ENCODE measurements around the gene POFUT2.

Gene POFUT2

DNA sequence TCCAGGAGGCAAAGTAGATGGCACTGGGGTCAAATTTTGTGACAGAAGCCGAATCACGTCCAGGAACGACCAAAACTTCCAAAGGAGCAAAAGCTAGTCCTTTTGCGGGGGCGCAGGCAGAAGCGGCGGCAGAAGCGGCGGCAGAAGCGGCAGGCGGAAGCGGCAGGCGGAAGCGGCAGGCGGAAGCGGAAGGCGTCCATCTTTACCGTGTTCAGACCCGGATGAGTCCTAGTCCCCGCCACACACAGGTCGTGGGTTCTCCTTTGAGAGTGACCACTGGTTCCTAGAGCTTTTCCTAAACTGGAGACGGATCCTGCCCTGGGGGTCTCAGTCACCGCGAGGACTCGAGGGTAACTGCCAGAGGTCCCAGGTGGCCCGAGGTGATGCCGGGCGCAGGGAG lies 53.6 kb downstream of the POFUT2 start:
- Mint-ChIP-seq H3K36me3 (no peaks in the 10 kb centered on the region), H3K4me1 (ENCODE audit: low read depth) (no peaks in the 10 kb centered on the region), H3K4me3 (no peak overlapping the region), H3K27me3 (peaks cover 9% of the 10 kb centered on the region), H3K27ac (no peak overlapping the region), H3K9me3 (ENCODE audit: low read depth) (no peaks in the 10 kb centered on the region)

DNA sequence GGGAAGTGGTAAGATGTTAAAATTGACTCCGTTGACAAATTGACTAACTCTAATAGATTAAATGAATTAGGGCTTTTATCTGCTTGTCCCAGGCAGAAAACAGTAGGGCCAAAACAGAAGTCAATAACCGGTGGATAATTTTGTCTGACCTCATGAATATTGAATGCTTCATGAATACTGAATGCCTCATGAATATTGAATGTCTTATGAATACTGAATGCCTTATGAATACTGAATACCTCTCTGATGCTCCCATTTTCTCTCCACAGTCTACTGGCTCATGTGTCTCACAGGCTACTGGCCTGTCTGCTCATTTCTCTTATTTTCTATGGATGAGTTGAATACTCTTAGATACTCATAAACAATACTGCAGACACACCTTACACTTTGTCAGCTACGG lies 56.0 kb downstream of the POFUT2 start:
- H3K9me3 Mint-ChIP-seq (ENCODE audit: low read depth) = no peaks in the 10 kb centered on the region
- H3K27ac Mint-ChIP-seq = no peak overlapping the region
- H3K27me3 Mint-ChIP-seq = no peaks in the 10 kb centered on the region
- no peak overlapping the region for H3K4me3 Mint-ChIP-seq
- H3K4me1 Mint-ChIP-seq (ENCODE audit: low read depth) = peaks cover 24% of the 10 kb centered on the region
- no peaks in the 10 kb centered on the region for H3K36me3 Mint-ChIP-seq

DNA sequence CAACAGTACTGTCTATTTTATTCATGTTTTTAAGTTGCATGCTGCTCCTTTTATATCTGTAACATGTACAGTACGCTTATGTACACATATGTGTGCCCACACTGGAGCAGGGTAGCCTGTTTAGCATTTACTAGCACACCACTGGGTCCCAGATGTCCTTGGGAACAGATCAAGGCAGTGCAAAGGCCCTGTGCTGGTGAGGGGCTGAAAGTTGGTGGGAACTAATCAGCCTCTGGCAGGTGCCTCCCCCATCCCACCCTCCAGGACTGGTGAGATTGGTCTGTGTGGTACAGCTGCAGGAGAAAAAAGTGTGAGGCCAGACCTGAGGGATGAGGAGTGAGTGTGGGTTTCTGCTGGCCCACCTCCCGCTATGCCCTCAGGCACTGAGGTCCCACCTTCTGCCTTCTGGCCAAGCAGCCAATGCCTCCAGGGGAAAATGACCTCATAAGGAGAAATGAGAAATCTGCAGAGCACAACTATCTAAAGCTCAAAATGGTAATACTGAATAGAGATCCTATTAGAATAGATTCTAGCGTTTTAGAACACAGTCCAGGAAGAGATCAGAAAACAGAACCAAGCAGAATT lies 58.9 kb downstream of the POFUT2 start:
- Mint-ChIP-seq H3K9me3 (ENCODE audit: low read depth) (no peaks in the 10 kb centered on the region), H3K27ac (peak overlapping the region; percentile 51), H3K36me3 (no peaks in the 10 kb centered on the region), H3K4me1 (ENCODE audit: low read depth) (peaks cover 49% of the 10 kb centered on the region), H3K27me3 (no peaks in the 10 kb centered on the region), H3K4me3 (peak overlapping the region; percentile 20)

GRCh38 chr21:45228171-45228641 lies 59.5 kb downstream of the POFUT2 start:
- peaks cover 49% of the 10 kb centered on the region for H3K4me1 Mint-ChIP-seq (ENCODE audit: low read depth)
- H3K4me3 Mint-ChIP-seq = peak overlapping the region; percentile 33
- peak overlapping the region; percentile 51 for H3K27ac Mint-ChIP-seq
- H3K27me3 Mint-ChIP-seq = no peaks in the 10 kb centered on the region
- H3K36me3 Mint-ChIP-seq = no peaks in the 10 kb centered on the region
- H3K9me3 Mint-ChIP-seq (ENCODE audit: low read depth) = no peaks in the 10 kb centered on the region

DNA sequence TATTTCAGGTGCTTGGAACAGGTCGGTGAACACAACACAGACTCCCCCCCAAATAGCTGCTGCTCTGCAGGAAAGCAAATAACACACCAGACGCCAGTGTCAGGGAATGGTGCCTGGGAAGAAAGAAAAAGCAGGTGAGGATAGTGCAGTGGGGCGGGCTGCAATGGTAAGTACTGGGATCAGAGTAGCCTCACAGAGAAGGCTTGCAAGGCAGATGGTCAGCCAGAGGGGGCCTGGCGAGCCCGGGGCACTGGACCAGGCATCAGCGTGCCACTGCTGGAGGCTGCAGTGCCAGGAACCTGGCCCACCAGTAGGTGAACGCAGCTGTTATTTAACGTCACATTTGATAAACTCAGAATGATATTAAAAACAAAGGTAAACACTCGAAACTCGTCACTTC lies 60.0 kb downstream of the POFUT2 start:
- no peaks in the 10 kb centered on the region for H3K27me3 Mint-ChIP-seq
- H3K9me3 Mint-ChIP-seq (ENCODE audit: low read depth) = no peaks in the 10 kb centered on the region
- H3K27ac Mint-ChIP-seq = peak overlapping the region; percentile 51
- peaks cover 49% of the 10 kb centered on the region for H3K4me1 Mint-ChIP-seq (ENCODE audit: low read depth)
- peak overlapping the region; percentile 33 for H3K4me3 Mint-ChIP-seq
- H3K36me3 Mint-ChIP-seq = no peaks in the 10 kb centered on the region

DNA sequence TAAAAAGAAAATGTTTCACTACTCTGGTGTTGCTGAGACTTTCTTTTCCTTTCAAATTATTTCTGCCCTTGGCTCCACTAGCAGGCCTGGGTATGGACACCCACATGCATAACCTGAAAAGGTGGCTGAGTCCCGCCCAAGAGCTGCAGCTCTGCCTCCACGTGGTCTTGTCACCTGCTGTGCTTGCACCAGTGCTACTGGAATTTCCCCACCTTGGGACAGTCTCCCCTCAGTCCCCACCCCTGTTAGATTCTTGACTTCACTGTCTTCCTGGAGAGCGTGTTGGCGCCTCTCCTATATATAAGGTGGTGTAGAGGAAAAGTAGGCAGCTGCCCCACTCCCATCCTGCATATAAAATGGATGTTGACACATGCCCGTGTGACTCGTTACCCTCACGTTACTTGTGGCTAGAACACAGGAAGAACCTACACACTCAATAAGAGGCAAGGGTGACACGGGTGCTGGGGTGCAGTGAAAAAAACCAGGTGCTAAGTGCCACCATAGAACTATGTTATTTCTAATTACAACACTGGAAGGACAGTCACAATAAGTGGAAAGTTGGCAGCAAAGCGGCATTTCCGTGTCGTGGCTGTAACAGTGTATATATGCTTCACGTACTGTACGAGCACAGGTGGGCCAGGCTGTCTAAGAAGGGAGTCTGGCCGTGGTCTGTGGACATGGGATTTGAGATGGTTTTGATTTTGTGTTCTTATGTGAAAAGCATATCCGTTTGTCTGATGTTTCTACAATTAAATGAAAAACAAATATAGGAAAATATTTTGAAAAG lies 61.0 kb downstream of the POFUT2 start:
- H3K36me3 Mint-ChIP-seq = no peaks in the 10 kb centered on the region
- no peaks in the 10 kb centered on the region for H3K9me3 Mint-ChIP-seq (ENCODE audit: low read depth)
- H3K4me1 Mint-ChIP-seq (ENCODE audit: low read depth) = peaks cover 49% of the 10 kb centered on the region
- no peaks in the 10 kb centered on the region for H3K27me3 Mint-ChIP-seq
- H3K4me3 Mint-ChIP-seq = peak overlapping the region; percentile 20
- peak overlapping the region; percentile 5 for H3K27ac Mint-ChIP-seq

GRCh38 chr21:45225741-45226327 lies 61.9 kb downstream of the POFUT2 start:
- H3K4me3 Mint-ChIP-seq = no peak overlapping the region
- H3K36me3 Mint-ChIP-seq = peaks cover 2% of the 10 kb centered on the region
- H3K4me1 Mint-ChIP-seq (ENCODE audit: low read depth) = peaks cover 49% of the 10 kb centered on the region
- no peaks in the 10 kb centered on the region for H3K9me3 Mint-ChIP-seq (ENCODE audit: low read depth)
- no peak overlapping the region for H3K27ac Mint-ChIP-seq
- no peaks in the 10 kb centered on the region for H3K27me3 Mint-ChIP-seq

DNA sequence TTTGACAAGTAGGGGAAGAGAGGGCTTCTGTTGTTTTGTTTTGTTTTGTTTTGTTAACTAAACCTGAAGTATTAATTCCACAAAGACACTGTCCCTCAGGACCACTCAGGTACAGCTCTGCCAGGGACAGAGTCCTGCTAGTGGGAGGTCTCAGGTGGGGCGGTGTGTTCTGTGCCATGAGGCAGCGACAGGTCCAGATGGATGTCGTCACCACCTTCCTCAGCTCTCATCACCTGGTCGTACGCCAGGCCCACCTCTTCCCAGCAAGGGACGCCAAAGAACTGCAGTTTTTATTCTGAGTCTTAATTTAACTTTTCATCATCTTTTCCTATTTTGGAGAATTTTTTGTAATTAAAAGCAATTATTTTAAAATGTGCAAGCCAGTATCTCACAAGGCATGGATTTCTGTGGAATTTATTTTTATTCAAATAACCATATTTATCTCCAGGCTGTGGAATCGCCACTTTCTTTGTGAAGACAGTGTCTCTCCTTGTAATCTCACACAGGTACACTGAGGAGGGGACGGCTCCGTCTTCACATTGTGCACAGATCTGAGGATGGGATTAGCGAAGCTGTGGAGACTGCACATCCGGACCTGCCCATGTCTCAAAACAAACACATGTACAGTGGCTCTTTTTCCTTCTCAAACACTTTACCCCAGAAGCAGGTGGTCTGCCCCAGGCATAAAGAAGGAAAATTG lies 62.5 kb downstream of the POFUT2 start:
- Mint-ChIP-seq H3K36me3 (peaks cover 3% of the 10 kb centered on the region), H3K27me3 (no peaks in the 10 kb centered on the region), H3K4me3 (peak overlapping the region; percentile 46), H3K27ac (peak overlapping the region; percentile 50), H3K9me3 (ENCODE audit: low read depth) (no peaks in the 10 kb centered on the region), H3K4me1 (ENCODE audit: low read depth) (peaks cover 49% of the 10 kb centered on the region)

GRCh38 chr21:45224189-45224938 lies 63.3 kb downstream of the POFUT2 start:
- H3K4me3 Mint-ChIP-seq = peak overlapping the region; percentile 46
- H3K27me3 Mint-ChIP-seq = no peaks in the 10 kb centered on the region
- H3K36me3 Mint-ChIP-seq = peaks cover 3% of the 10 kb centered on the region
- peak overlapping the region; percentile 50 for H3K27ac Mint-ChIP-seq
- H3K4me1 Mint-ChIP-seq (ENCODE audit: low read depth) = peaks cover 49% of the 10 kb centered on the region
- H3K9me3 Mint-ChIP-seq (ENCODE audit: low read depth) = no peaks in the 10 kb centered on the region

GRCh38 chr21:45223236-45224185 lies 64.2 kb downstream of the POFUT2 start:
- H3K27me3 Mint-ChIP-seq = no peaks in the 10 kb centered on the region
- H3K9me3 Mint-ChIP-seq (ENCODE audit: low read depth) = no peaks in the 10 kb centered on the region
- H3K27ac Mint-ChIP-seq = no peak overlapping the region
- H3K36me3 Mint-ChIP-seq = peaks cover 3% of the 10 kb centered on the region
- peaks cover 43% of the 10 kb centered on the region for H3K4me1 Mint-ChIP-seq (ENCODE audit: low read depth)
- no peak overlapping the region for H3K4me3 Mint-ChIP-seq

GRCh38 chr21:45222001-45222400 lies 65.7 kb downstream of the POFUT2 start:
- Mint-ChIP-seq H3K27me3 (no peaks in the 10 kb centered on the region), H3K27ac (no peak overlapping the region), H3K36me3 (peaks cover 14% of the 10 kb centered on the region), H3K4me3 (no peak overlapping the region), H3K9me3 (ENCODE audit: low read depth) (peaks cover 8% of the 10 kb centered on the region), H3K4me1 (ENCODE audit: low read depth) (peaks cover 28% of the 10 kb centered on the region)

- peaks cover 17% of the 10 kb centered on the region for H3K4me1 Mint-ChIP-seq (ENCODE audit: low read depth)
- H3K36me3 Mint-ChIP-seq = peaks cover 14% of the 10 kb centered on the region
- H3K9me3 Mint-ChIP-seq (ENCODE audit: low read depth) = peaks cover 12% of the 10 kb centered on the region
- no peaks in the 10 kb centered on the region for H3K27me3 Mint-ChIP-seq
- no peak overlapping the region for H3K27ac Mint-ChIP-seq
- no peak overlapping the region for H3K4me3 Mint-ChIP-seq
Measured at GRCh38 chr21:45220714-45221490, 66.8 kb downstream of the POFUT2 start.

DNA sequence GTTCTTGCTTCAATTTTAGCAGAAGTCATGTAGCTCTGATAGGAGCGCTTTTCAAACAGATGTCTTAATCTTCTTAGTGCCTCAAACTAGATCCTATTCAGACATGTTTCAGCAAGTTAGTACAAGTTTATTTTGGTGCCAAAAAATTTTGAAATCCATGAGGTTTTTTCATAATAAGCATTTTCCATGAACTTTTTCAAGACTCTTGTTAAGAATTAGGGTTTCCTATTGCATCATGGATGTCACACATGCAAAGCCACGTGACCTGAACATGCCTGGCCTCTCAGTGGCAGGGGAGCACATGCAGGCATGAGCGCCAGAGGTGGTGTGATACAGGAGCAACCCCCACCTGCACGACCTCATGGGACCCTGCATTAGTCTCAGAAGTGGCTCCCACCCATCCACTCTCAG lies 67.6 kb downstream of the POFUT2 start:
- peaks cover 14% of the 10 kb centered on the region for H3K36me3 Mint-ChIP-seq
- no peak overlapping the region for H3K27ac Mint-ChIP-seq
- H3K4me1 Mint-ChIP-seq (ENCODE audit: low read depth) = peaks cover 8% of the 10 kb centered on the region
- no peaks in the 10 kb centered on the region for H3K27me3 Mint-ChIP-seq
- no peak overlapping the region for H3K4me3 Mint-ChIP-seq
- peaks cover 12% of the 10 kb centered on the region for H3K9me3 Mint-ChIP-seq (ENCODE audit: low read depth)
